GM10248 (cell line): ENCODE measurements around the gene CAPZA1.

ENCODE experiments used
- CTCF ChIA-PET: fragments of 300-600 bp; sonication (Branson Sonifier 250); formaldehyde crosslinking; extraction: SDS; loops from one replicate; lab custom pipeline; 2021; ENCODE audit warnings: antibody characterized with exemption; lab: Yijun Ruan, JAX
- POLR2A ChIA-PET: fragments of 350-650 bp; sonication (Branson Sonifier 250); formaldehyde crosslinking; extraction: SDS; loops from one replicate; lab custom pipeline; 2020; ENCODE audit warnings: antibody characterized with exemption; lab: Yijun Ruan, JAX
- DNase-seq: peaks from one replicate; pipeline ENCODE4 v3.0.0; 2012; ENCODE audit errors: extremely low spot score
- CTCF ChIP-seq: IDR thresholded peaks from 2 replicates; pipeline ENCODE4 v1.5.1; 2012; ENCODE audit warnings: mild to moderate bottlenecking, low read depth; ENCODE audit errors: extremely low read depth, missing control alignments, control extremely low read depth

Gene CAPZA1

GRCh38 chr1:112694363-112694929, 74.8 kb downstream of the CAPZA1 start:
- ChIA-PET POLR2A (no interaction called here), CTCF (interaction anchor here (1.5 to 1.6 kb wide), 2 partner anchors 8 to 13 kb away, joined by 5 read pairs; partner anchors contain the start of gene RHOC)
- DNase-seq = no peak
- no peak for TF ChIP-seq CTCF

GRCh38 chr1:112695276-112695675, 75.6 kb downstream of the CAPZA1 start:
- CTCF ChIA-PET = interaction anchor here (2.0 to 5.6 kb wide), 2 partner anchors 20 to 193 kb away, joined by 5 to 35 read pairs; partner anchors contain the start of gene MOV10
- DNase-seq = no peak
- no peak for TF ChIP-seq CTCF
- POLR2A ChIA-PET = no interaction called here

GRCh38 chr1:112696578-112697314, 77.1 kb downstream of the CAPZA1 start:
- no peak for TF ChIP-seq CTCF
- POLR2A ChIA-PET = interaction anchor here (0.6 kb wide), 1 partner anchor 75 kb away, joined by 3 read pairs; no protein-coding TSS in a partner anchor
- no peak for DNase-seq
- CTCF ChIA-PET = interaction anchor here (0.7 to 5.6 kb wide), 5 partner anchors 12 to 195 kb away, joined by 3 to 35 read pairs (median 6); partner anchors contain the start of genes MOV10 and PPM1J

GRCh38 chr1:112697781-112698201, 78.2 kb downstream of the CAPZA1 start:
- CTCF ChIA-PET = interaction anchor here (1.6 to 5.6 kb wide), 6 partner anchors 11 to 196 kb away, joined by 3 to 35 read pairs (median 8); partner anchors contain the start of genes MOV10 and PPM1J
- no peak for TF ChIP-seq CTCF
- POLR2A ChIA-PET = interaction anchor here (0.6 kb wide), 1 partner anchor 76 kb away, joined by 3 read pairs; no protein-coding TSS in a partner anchor
- DNase-seq = no peak

GRCh38 chr1:112698366-112699310, 79.0 kb downstream of the CAPZA1 start:
- TF ChIP-seq CTCF = no peak
- POLR2A ChIA-PET = no interaction called here
- CTCF ChIA-PET = interaction anchor here (1.6 to 5.6 kb wide), 7 partner anchors 9 to 197 kb away, joined by 3 to 35 read pairs (median 7); partner anchors contain the start of genes MOV10 and PPM1J
- no peak for DNase-seq
